Hypothalamus (tissue), 51 donors: Measurements from ENCODE around the gene LRRFIP1.

Experiments used
- DNase-seq, 51 donors: peaks; one replicate each; lab custom pipeline; 2025; lab: John Stamatoyannopoulos, UW

Gene LRRFIP1

GRCh38 chr2:237716011-237716410 lies 88.6 kb downstream of the LRRFIP1 start:
- DNase-seq, result no peak

DNA sequence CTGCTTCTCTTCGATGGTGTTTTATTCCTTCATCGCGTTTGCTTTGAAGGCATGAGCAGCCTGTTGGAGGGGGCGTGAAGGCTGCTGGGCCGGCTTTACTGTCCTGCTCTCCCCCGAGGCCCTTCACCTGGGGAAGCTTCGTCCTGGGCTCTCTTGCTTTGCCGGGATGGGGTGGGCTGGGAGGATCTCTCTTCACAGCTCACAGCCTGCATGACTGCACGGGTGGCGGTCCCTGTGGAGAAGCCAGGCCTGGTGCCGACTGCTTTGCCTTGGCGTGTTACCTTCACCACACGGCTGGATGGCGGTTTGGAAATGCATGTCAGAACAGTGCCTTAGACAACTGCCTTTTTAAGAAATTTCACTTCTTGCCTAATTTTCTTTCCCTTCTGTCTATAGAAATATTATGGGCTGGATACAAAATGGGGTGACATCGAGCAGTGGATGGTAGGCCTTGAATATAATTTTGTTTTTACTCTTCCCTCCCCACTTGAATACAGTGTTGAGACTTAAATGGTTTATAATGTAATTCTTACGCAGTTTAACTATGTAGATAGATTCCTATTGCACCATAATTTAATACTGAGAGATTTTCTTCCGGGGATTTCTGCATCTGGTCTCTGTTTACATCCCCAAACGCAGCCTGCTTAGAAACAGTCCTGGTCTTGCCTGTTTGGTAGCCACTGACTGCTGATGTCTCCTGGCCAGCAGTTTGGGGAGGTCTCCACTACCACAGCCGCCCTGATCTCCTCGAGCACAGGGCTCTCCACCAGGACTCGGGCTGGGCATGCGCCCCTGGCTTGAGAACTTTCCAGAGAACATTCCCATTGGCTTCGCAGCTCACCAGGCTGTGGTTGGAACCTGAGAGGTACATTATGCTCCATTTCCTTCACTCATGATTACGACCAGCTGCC lies 90.2 kb downstream of the LRRFIP1 start:
- DNase-seq, result no peak

DNA sequence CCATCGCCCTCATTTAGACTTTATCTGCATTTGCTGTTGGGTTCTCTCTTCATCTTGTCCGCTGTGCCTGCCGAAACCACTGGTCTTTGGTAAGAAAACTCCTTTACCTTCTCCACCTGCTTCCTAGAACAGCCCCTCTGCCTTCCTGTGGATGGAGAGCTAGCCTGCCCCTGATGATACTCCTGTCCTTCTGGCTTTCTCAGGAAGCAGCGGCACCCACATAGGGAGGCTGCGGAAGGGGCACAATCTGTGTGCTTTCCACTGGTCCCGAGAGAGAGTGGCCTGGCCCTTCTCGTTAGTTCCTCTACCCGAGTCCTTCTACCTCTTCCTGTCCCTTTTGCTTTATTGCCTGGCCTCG lies 90.9 kb downstream of the LRRFIP1 start:
- no peak for DNase-seq

DNA sequence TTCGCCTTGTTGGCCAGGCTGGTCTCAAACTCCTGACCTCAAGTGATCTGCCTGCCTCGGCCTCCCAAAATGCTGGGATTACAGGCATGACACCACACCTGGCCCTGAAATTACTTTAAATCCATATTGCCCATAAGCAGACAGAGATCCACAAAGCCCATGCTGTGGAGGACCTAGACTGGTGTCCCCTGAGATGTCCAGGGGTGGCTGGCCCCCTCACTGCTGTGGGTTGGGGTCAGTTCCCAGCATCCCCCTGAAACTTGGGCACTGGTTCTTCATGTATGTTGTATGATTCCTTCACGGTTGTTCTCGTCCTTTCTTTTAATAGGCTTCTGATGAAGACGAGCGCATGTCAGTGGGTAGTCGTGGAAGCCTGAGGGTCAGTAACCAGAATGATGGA lies 93.1 kb downstream of the LRRFIP1 start:
- no peak for DNase-seq

DNA sequence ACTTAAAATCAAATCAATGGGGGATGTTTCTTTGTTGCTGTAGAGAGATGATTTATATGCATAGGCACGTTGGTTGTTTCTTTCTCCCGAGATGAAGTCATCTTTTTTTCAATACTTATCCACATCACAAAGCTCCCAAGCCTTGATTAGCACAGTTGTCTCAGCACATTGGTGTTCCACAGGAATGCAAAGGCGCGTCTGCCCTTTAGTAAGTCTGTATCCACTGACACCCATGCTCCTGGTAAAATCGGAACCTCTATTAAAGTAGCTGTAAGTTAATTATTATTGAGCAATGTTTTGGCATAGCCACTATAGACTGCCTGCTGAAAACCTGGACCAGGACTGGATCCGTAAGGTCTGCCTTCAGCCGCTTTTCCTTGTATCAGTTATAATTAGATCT lies 93.6 kb downstream of the LRRFIP1 start:
- no peak for DNase-seq

DNA sequence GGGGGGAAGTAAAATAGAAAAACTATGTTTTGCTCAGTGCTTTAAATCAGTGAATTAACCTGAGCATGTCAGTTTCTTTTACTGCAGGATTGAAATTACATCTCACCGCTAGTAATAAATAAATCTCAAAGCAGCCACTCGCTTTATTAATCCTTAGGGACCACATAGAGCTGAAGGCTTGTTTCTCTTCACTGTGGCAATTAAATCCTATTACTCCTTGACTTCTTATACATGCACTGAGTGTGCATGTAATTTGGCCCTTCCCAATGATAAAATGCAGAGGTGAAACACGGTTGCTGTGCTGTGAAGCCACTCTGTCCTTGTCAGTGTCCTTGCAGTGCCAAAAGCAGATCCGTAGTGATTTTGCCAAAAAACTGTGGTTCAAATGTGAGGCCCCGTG lies 94.1 kb downstream of the LRRFIP1 start:
- no peak for DNase-seq

GRCh38 chr2:237722616-237723015 lies 95.2 kb downstream of the LRRFIP1 start:
- no peak for DNase-seq

- no peak for DNase-seq
Measured at GRCh38 chr2:237723023-237723422, 95.6 kb downstream of the LRRFIP1 start.

- no peak for DNase-seq
Measured at GRCh38 chr2:237723602-237724001, 96.2 kb downstream of the LRRFIP1 start.

- DNase-seq, result no peak
Measured at GRCh38 chr2:237724811-237725478, 97.6 kb downstream of the LRRFIP1 start.

GRCh38 chr2:237725661-237726060 lies 98.3 kb downstream of the LRRFIP1 start:
- no peak for DNase-seq

GRCh38 chr2:237726401-237726830 lies 99.0 kb downstream of the LRRFIP1 start:
- no peak for DNase-seq

DNA sequence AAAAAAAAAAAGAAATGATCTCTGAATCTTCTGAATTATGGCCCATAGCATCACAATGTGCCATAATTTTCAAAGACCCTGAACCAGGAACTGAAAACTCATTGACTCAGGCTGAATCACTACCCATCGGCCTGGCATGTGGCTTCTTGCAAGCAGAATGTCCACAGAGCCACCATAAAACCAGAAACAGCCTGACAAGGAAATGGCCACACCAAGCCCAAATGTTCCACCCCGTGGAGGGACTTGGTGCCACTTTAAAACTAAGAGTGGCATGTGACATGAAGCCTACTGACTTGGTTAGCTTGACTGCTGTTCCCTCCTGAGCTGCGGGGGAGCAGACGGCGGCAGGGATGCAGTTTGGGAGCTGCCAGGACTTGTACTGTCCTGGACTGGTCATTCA lies 100.0 kb downstream of the LRRFIP1 start:
- DNase-seq, result no peak

DNA sequence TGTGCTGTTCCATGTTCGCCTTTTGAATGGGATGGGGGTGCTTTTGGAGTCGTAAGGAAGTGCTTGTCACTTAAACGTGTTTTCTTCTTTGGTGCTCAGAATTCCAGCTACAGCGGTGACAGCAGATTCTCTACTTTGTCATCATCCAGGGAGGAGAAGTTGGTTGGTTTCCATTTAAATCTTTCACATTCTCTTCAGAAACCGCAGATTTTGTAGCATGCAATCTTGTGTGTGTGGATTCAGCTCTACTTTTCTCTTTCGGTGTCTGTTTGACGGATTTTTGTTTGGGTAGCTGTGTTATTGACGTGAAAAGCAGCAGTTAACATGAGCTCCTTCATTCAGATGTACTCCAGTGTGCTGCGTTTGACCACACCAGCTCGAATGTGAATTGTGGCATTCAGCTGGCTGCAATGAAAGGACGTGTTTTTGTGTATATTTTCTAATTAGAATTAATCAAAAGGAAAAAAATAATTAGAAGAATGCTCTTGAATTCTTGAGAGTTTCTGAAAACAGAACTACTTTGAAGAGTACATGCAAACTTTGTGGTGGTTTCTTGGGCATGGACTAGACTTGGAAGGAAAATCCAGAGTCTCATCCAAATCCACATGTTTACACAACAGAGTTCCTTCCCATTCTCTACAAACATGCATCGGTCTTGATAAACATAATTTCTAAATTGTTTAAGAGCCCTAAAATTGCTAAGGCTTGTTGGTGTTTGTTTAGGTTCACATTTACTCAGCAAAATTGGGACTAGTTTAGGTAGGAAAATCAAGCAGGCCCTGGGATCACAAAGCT lies 102.5 kb downstream of the LRRFIP1 start:
- no peak for DNase-seq

GRCh38 chr2:237731663-237732062 lies 104.3 kb downstream of the LRRFIP1 start:
- DNase-seq, result peak in 1 of 51 donors; percentile 26

DNA sequence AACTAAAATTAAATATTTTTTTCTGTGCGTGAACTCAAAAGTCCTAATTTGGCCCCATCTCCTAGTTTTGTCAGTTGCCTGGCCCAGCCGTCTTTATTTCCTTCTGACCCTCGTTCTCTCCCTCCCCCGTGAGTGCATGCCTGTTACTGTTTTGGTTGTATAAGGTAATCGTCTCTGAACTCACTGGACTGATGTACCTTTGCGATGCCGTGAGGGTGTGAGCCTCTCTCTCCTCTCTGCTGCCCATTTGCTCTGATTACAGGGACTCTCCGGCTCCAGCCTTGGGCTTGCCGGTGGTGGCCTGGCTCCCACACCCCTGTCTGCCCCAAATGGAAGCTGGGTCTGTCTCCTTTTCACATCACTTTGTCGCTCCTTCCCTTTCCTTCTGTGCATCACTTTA lies 104.7 kb downstream of the LRRFIP1 start:
- no peak for DNase-seq

DNA sequence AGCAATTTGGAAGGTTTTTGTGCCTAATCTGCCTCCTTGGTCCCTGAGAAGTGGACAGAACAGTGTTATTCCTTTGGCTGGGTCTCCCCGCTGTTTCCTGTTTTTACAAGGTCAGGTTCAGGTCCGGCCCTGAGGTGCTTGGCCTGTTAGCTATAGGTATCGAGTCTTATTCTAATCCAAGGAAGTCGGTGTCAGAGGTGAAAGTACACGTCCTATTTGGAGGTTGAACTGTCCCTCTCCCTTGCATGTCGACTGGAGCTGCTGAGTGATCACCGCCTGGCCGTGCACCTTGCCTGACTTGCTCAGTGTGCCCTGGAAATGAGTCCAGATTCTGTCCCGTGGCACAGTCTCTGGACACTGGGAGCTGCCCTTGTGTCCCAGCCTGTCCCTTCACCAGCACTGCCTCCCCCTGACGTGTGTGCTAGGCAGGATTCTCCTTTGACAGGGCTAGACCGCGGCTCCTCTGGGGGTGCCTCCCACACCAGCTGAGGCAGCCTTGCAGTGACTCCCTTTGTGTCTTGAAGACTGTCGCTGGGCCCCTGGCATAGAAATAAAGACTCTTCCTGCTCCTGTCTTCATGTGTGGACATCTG lies 105.5 kb downstream of the LRRFIP1 start:
- peak in 12 of 51 donors; percentile 13 to 47 (median 30) for DNase-seq

DNA sequence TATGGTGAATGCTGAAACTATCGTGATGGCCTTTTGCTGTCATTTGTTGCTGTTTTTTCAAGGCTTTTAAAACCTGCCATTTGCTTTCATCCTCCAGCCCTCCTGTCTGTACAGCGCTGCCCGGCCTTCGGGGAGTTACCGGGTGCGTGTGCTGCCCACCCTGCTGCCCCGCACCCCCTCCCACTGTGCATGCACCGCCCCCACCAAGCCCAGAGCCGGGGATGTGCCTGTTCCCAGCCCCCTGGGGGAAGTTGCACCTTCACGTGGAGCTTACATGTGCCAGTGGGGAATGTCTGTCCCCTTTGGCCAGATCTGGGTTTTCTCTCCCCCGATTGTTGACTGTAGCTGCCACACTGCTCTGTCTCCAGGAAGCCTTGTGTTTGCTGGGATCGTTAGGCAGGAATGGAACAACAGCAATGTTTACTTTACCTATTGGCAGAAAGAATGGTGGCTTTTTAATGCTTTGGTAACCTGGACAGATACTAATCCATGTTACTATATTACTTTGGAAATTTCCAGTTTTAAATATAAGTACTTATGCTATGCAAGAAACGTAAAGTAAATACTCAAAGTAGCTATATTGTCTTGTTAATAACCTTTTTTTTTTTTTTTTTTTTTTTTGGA lies 106.4 kb downstream of the LRRFIP1 start:
- DNase-seq, result peak in 4 of 51 donors; percentile 7 to 27 (median 14)

- no peak for DNase-seq
Measured at GRCh38 chr2:237734905-237735623, 107.7 kb downstream of the LRRFIP1 start.

- DNase-seq, result no peak
Measured at GRCh38 chr2:237735798-237736197, 108.4 kb downstream of the LRRFIP1 start.
